ENCODE results near the gene PCBP3.

DNA sequence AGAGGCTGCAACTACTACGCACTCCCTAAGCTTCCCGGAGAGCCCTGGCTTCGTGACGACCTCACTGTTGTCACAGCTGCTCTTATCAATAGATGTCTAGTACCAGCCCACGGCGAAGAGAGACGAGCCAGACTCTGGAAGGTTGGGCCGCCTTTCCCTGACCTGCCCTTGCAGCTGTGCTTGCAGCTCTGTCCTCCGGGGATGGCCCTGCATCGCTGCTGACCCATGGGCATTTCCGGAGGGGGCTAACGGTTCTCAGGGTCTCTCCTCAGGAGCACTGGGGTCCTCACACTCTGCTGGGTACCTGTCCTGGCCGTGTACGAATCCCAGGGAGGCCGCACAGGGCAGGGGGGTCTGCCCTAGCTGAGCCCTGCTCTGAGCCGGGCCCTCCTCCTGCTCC lies 244.3 kb downstream of the PCBP3 start:
- no peak for TF ChIP-seq YY1 (IDR thresholded peaks at IDR 0.05; ENCODE audit: insufficient read depth, insufficient read length)
- no peak for TF ChIP-seq ZNF274 (IDR thresholded peaks at IDR 0.05; ENCODE audit: low read depth, low read length)
